OCI-LY3 (cell line): ENCODE data around the gene GRAMD1A.
"Not testable (repeated sequence)": the region's sequence is repeated elsewhere in the genome, so short reads cannot be mapped to it uniquely, and the experiment has no call there.

Experiments
- EZH2phosphoT487 ChIP-seq: fragments of 200-600 bp; shearing (Covaris generic); IDR thresholded peaks from 2 replicates; pipeline ENCODE4 v1.6.1; 2018; ENCODE audit warnings: antibody characterized with exemption, mixed run types, low read depth
- TF ChIP-seq, protein P1 (sequence below): fragments of 200-600, 300-600 bp; sonication (generic); IDR thresholded peaks from 2 replicates; pipeline ENCODE4 v1.5.1; 2014; ENCODE audit warnings: antibody characterized with exemption, low read length, low read depth

DNA sequence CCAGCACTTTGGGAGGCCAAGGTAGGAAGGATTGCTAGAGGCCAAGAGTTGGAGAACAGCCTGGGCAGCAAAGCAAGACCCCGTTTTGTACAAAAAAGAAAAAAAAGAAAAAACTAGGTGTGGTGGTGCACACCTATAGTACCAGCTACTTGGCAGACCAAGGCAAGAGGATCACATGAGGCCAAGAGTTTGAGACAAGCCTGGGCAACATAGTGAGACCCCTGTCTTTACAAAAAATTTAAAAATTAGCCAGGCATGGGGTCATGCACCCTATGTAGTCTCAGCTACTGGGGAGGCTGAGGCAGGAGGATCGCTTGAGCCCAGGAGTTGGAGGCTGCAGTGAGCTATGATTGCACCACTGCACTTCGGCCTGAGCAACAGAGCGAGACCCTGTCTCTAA is 14.7 kb downstream of the GRAMD1A start:
- TF ChIP-seq, protein P1, sequence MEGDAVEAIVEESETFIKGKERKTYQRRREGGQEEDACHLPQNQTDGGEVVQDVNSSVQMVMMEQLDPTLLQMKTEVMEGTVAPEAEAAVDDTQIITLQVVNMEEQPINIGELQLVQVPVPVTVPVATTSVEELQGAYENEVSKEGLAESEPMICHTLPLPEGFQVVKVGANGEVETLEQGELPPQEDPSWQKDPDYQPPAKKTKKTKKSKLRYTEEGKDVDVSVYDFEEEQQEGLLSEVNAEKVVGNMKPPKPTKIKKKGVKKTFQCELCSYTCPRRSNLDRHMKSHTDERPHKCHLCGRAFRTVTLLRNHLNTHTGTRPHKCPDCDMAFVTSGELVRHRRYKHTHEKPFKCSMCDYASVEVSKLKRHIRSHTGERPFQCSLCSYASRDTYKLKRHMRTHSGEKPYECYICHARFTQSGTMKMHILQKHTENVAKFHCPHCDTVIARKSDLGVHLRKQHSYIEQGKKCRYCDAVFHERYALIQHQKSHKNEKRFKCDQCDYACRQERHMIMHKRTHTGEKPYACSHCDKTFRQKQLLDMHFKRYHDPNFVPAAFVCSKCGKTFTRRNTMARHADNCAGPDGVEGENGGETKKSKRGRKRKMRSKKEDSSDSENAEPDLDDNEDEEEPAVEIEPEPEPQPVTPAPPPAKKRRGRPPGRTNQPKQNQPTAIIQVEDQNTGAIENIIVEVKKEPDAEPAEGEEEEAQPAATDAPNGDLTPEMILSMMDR = not testable (repeated sequence)
- TF ChIP-seq EZH2phosphoT487 = not testable (repeated sequence)
